ENCODE measurements around the gene LRRC2.

DNA sequence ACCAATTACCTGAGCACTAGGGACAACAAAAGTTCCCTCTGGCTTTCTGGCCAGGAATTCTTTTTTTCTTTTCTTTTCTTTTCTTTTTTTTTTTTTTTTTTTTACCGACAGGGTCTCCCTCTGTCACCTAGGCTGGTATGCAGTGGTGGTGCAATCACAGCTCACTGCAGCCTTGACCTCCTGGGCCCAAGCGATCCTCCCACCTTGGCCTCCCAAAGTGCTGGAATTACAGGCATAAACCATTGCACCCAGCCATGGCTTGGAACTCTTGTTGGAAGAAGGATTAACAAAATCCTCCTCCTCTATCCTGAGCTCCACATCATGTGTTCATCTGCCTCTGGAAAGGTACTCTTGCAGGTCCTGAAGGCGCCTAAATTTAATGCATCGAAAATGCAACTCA, 98.5 kb downstream of the LRRC2 start:
- TF ChIP-seq RAD21 (CRISPR knock-in tag; conservative IDR thresholded peaks at IDR 0.05 in 1 of 2, IDR thresholded peaks at IDR 0.05 in 1 of 2) (no peak), SETDB1 (IDR thresholded peaks at IDR 0.05; ENCODE audit: low read length) (no peak), POLR2A (conservative IDR thresholded peaks at IDR 0.05) (no peak), SP2 (IDR thresholded peaks at IDR 0.05; ENCODE audit: extremely low read depth, low read depth, low read length, poor library complexity, severe bottlenecking) (no peak), HOXB6 (CRISPR knock-in tag; IDR thresholded peaks at IDR 0.05; ENCODE audit: borderline replicate concordance) (no peak), NR1H2 (CRISPR knock-in tag; IDR thresholded peaks at IDR 0.05) (no peak), NFE2L1 (tag; IDR thresholded peaks at IDR 0.05; ENCODE audit: borderline replicate concordance, low read depth) (no peak)
- TF ChIP-seq, protein P1, sequence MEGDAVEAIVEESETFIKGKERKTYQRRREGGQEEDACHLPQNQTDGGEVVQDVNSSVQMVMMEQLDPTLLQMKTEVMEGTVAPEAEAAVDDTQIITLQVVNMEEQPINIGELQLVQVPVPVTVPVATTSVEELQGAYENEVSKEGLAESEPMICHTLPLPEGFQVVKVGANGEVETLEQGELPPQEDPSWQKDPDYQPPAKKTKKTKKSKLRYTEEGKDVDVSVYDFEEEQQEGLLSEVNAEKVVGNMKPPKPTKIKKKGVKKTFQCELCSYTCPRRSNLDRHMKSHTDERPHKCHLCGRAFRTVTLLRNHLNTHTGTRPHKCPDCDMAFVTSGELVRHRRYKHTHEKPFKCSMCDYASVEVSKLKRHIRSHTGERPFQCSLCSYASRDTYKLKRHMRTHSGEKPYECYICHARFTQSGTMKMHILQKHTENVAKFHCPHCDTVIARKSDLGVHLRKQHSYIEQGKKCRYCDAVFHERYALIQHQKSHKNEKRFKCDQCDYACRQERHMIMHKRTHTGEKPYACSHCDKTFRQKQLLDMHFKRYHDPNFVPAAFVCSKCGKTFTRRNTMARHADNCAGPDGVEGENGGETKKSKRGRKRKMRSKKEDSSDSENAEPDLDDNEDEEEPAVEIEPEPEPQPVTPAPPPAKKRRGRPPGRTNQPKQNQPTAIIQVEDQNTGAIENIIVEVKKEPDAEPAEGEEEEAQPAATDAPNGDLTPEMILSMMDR (IDR thresholded peaks at IDR 0.05 in 2 of 3, conservative IDR thresholded peaks at IDR 0.05 in 1 of 3; ENCODE audit: insufficient read depth in 2 of 3, low read depth in 1 of 3, low read length in 3 of 3) = no peak
